GM12874 (cell line): Measurements from ENCODE around the gene SORCS2.

Source experiments
- CTCF ChIP-seq: IDR thresholded peaks from 2 replicates; pipeline ENCODE4 v1.5.1; 2011; ENCODE audit warnings: low read depth, mild to moderate bottlenecking, control low read depth, low read length, moderate library complexity; ENCODE audit not compliant: insufficient read depth

Gene SORCS2

GRCh38 chr4:7156328-7156727 is 36.0 kb upstream of the SORCS2 start:
- no peak for TF ChIP-seq CTCF

GRCh38 chr4:7156761-7157488 is 35.4 kb upstream of the SORCS2 start:
- TF ChIP-seq CTCF = peak; percentile 13; the same call in 1 of the 2 replicates

- TF ChIP-seq CTCF = no peak
Measured at GRCh38 chr4:7157666-7158065, 34.7 kb upstream of the SORCS2 start.

- no peak for TF ChIP-seq CTCF
Measured at GRCh38 chr4:7158081-7158750, 34.1 kb upstream of the SORCS2 start.

GRCh38 chr4:7158991-7159390 is 33.3 kb upstream of the SORCS2 start:
- no peak for TF ChIP-seq CTCF

GRCh38 chr4:7159923-7160322 is 32.4 kb upstream of the SORCS2 start:
- no peak for TF ChIP-seq CTCF

GRCh38 chr4:7160439-7160838 is 31.9 kb upstream of the SORCS2 start:
- no peak for TF ChIP-seq CTCF
